ENCODE results near the gene CCNF.

DNA sequence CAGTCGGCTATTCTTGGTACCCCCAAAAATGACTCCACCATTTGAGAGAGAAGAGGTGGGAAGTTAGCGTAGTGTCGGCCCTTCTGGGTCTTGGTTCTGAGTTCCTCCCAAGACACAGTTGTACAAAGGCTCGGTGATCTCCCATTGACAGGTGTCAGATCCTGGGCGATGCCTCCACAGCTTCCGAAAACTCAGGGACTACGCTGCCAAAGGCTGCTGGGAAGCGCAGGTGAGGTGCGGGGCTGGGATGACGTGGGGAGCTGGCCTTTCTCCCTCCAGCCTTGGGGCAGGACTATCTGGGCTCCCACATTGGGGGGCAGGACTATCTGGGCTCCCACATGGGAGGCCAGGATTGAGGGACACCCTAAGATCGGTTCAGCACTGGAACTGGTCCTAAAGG lies 10.4 kb downstream of the CCNF start:
- TF ChIP-seq CTCF (IDR thresholded peaks at IDR 0.05) (no peak), POLR2AphosphoS5 (IDR thresholded peaks at IDR 0.05; ENCODE audit: low read depth, low read length) (no peak), SIN3A (IDR thresholded peaks at IDR 0.05; ENCODE audit: borderline replicate concordance, insufficient read depth, low read depth, low read length) (no peak)
- TF ChIP-seq, protein P1, sequence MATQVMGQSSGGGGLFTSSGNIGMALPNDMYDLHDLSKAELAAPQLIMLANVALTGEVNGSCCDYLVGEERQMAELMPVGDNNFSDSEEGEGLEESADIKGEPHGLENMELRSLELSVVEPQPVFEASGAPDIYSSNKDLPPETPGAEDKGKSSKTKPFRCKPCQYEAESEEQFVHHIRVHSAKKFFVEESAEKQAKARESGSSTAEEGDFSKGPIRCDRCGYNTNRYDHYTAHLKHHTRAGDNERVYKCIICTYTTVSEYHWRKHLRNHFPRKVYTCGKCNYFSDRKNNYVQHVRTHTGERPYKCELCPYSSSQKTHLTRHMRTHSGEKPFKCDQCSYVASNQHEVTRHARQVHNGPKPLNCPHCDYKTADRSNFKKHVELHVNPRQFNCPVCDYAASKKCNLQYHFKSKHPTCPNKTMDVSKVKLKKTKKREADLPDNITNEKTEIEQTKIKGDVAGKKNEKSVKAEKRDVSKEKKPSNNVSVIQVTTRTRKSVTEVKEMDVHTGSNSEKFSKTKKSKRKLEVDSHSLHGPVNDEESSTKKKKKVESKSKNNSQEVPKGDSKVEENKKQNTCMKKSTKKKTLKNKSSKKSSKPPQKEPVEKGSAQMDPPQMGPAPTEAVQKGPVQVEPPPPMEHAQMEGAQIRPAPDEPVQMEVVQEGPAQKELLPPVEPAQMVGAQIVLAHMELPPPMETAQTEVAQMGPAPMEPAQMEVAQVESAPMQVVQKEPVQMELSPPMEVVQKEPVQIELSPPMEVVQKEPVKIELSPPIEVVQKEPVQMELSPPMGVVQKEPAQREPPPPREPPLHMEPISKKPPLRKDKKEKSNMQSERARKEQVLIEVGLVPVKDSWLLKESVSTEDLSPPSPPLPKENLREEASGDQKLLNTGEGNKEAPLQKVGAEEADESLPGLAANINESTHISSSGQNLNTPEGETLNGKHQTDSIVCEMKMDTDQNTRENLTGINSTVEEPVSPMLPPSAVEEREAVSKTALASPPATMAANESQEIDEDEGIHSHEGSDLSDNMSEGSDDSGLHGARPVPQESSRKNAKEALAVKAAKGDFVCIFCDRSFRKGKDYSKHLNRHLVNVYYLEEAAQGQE (IDR thresholded peaks at IDR 0.05; ENCODE audit: insufficient read depth in 1 of 2, low read depth in 2 of 2, low read length in 1 of 2), result no peak

All from Panc1 (cell line).